GM18520 (cell line): Measurements from ENCODE around the gene APBA2.

Experiments
- ATAC-seq: cut with Tn5 transposase; IDR thresholded peaks from one replicate; pipeline ENCODE4 v1.9.1; 2021; ENCODE audit not compliant: unreplicated experiment

APBA2 gene

DNA sequence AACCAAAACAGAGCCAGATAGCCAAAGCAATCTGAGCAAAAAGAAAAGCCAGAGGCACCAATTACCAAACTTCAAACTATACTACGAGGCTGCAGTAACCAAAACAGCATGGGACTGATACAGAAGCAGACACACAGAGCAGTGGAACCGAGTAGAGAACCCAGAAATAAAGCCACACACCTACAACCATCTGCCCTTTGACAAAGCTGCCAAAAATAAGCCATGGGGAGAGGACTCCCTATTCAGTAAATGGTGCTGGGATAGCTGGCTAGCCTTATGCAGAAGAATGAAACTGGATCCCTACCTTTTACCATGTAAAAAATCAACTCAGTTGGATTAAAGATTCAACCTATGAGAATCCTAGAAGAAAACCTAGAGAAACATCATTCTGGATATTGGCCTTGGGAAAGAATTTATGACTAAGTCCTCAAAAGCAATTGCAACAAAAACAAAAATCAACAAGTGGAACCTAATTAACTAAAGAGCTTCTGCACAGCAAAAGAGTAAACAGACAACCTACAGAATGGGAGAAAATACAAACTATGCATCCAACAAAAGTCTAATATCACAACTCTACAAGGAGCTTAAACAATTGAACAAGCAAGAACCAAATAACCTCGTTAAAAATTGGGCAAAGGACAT is 95.1 kb downstream of the APBA2 start:
- ATAC-seq, result no peak

- no peak for ATAC-seq
Observed at GRCh38 chr15:28981351-28981720, 95.6 kb downstream of the APBA2 start.

DNA sequence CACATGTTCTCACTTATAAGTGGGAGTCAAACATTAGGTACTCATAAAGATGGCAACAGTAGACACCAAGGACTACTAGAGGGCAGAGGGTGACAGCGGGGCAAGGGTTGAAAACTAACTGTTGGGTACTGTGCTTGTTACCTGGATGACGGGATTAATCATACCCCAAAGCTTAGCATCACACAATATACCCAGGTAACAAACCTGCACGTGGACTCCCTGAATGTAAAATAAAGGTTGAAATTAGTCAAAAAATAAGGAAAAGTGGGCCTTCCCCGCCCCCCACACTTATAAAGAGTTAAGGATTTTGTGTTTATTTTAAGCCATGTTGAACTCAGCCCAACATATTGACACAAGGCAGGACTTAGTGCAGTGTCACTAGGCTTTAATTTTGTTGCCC is 96.1 kb downstream of the APBA2 start:
- no peak for ATAC-seq

GRCh38 chr15:28982886-28983285 is 97.1 kb downstream of the APBA2 start:
- no peak for ATAC-seq

DNA sequence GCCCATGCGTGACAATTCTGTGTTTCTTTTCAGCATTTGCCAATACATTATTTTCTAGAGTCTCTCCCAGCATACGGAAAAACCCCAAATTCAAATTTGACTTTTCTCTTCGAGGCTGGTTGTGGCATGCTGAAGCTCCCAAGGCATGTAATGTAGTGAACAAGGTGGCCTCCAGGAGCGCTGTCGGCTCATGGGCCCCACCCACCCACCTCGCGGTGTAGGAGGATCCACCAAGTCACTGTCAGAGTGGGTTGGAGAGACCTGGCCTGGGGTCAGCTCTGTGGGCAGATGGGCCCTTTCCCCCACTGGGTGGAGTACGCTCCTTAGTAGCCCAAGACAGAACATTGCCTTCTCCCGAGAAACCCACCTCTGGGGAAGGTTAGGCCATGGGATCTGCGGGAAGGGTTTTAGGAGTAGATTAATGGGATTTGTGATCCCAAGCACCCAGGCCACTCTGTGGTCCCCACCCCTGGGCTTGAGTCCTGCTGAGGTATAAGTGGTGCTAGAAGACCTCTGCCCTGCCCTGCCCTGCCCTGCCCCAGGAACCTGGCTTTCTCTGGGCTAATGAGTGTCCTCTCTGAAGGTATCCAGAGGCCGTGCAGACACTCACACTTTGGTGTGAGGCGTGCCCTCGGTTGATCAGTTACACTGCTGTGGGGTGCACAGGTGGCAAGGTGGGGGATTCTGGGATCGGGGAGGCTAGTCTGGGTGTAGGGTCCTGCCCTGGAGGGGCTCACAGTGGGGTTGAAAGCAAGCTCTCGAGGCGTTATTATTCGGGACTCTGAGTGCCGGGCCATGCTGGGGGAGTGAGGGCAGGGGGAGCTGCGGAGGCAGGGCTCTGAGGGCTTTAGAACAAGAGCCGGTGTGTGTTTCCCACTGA is 97.9 kb downstream of the APBA2 start:
- ATAC-seq, result no peak

DNA sequence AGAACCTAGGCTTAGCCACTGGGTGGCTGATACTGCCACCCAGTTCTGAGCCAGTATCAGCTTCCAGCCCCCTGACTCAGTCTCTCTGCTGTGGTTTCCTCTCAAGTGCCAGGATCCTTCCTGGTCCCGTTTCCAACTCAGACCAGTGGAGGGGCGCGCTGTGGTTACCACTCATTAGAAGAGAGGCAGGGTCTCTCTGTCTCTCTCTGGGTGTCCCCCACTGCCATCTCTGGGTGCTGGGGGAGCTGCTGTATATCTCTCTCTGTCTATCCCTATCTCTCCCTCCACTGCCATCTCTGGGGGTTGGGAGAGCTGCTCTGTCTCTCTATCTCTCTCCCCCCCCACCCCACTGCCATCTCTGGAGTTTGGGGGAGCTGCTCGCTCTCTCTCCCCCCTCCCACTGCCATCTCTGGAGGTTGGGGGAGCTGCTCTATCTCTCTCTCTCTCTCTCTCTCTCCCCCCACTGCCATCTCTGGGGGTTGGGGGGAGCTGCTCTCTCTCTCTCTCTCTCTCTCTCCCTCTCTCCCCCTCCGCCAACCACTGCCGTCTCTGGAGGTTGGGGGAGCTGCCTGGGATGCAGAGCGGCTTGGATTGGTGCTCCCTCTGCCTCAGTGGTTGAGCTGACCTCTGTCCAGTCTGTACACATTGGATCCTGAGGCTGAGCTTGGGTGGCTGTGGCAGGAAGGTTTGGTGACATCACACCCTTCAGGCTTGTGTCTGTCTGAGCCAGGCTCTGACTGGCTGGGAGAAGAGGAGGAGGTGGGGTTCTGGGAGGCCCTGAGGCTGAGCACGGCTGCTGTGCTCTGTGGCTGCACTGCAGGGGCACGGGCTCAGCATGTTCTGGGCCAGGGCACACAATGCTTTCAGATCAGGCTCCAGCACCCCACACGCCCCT is 98.9 kb downstream of the APBA2 start:
- ATAC-seq, result no peak

- no peak for ATAC-seq
Observed at GRCh38 chr15:28985316-28985645, 99.5 kb downstream of the APBA2 start.

GRCh38 chr15:28985691-28986090 is 99.9 kb downstream of the APBA2 start:
- ATAC-seq, result no peak

- ATAC-seq, result no peak
Observed at GRCh38 chr15:28986108-28986507, 100.3 kb downstream of the APBA2 start.

DNA sequence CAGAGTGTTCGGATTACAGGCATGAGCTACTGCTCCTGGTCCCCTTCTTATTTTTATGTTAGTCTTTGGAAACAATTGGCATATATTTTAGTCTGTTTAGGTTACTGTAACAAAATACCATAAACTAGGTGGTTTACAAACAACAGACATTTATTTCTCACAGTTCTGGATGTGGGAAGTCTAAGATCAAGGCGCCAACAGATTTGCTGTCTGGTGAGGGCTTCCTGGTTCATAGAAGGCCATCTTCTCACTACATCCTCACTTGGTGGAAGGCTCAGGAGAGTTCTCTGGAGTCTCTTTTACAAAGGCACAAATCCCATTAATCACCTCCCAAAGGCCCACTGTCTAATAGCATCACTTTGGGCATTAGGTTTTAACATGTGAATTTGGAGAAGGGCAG is 101.0 kb downstream of the APBA2 start:
- ATAC-seq, result no peak

DNA sequence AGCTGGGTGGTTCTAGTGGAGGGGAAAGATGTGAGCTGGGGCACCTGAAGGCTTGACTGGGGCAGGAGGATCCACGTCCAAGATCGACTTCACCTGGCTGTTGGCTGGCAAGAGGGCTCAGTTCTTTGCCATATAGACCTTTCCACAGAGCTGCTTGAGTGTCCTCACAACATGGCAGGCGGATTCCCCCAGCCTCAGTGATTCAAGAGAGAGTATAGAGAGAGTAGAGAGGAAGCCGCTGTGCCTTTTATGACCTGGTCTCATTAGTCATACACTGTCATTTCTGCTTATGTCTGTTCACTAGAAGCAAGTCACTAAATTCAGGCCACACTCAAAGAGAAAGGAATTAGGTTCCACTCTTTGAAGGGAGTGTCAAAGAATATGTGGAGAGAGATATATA is 101.6 kb downstream of the APBA2 start:
- no peak for ATAC-seq

DNA sequence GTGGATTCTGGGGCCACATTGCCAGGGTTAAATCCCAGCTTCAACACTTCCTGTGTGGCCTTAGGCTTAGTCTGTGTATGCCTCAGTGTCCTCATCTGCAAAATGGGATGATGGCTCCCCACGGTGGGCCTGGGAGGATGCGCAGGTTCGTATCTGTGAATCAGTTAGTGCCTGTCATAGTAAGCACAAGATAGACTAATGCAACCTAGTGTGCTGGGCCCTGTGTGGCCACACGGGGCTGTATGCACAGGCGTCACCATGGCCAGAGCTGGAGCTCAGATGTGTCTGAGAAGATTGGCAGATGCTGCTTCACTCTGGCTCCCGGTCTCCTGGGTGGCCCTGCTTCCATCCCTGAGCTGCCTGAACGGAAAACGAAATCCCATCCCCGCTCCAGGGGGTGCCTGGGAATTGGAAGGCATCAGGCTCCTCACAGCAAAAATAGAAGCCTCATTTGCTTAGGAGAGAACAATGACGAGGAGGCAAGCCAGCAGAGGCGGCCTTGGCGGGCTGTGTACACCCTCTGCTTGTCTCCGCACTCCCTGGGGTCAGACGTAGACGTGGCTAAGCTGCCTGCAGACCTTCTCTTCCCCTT is 103.6 kb downstream of the APBA2 start:
- ATAC-seq, result no peak

DNA sequence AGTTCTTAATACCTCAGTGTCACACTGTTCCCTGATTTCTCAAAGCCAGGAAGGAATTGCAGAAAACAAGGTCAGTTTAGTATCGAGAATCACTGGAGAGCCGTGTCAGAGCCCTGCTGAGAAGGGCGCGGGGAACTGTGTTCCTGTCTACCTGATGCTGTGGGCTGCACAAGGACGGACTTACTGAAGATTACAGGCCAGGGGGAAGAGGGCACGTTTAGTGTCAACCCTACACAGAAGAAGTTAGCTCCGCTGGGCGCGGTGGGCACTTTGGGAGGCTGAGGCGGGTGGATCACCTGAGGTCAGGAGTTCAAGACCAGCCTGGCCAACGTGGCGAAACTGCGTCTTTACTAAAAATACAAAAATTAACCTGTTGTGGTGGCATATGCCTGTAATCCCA is 104.1 kb downstream of the APBA2 start:
- ATAC-seq, result no peak

DNA sequence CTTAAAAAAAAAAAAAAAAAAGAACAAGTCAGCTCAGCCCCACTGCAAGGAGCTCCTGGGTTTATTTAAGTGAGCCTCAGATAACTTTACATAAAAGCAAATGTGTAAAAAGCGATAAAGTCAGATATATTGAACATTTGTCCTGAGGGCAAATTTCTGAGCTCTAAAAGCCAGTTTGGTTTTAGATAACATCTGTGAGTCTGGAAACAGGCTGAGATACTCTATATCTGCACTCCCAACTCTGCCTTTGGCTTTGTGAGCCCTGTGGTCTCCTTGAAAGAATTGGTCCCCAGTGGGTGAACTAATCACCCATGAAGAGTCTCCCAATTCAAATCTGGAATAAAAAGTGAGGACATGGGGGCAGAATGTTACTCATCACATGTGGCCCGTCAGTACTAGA is 104.6 kb downstream of the APBA2 start:
- no peak for ATAC-seq

DNA sequence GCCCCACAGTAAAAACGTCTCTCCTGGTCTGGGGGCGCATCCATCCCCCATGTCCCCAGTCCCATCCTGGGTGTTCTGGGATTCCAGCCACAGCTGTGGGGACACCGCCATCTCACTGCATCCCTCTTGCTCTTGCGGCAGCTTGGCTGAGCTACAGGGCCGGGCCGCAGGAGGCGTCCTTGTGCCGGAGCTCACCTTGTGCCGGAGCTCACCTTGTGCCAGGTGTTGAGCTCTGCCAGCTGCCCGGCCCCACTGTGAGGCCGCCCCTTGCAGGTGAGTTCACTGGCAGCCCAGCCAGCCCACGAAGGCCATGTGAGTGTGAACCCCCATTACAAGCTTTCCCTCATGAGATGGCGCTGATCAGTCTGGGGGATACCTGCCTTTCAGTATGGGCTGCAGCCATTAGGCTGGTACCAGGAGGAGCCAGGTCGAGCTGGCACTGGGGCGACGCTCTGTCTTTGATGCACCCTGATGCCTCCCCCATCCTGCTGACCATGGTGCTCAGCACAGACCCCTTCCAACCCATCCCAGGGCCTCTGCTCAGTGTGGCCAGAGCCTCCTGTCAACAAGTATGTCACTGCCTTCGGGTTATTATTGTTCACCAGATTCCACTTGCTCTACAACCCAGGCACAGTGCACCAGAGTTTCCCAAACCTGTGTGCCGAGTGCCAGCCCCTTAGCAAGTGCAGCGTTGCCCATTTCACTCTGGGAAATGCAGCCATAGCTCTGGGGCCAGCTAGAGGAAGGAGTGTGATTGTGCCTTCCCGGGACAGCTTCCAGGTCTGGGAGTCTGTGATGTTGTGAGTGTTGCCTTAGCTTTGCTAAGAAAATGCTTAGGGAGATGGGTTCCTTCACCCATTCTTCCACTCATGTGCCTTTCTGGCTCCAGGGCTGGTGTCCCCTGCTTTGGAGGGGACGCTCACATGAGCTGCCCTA is 105.7 kb downstream of the APBA2 start:
- ATAC-seq, result no peak

- no peak for ATAC-seq
Observed at GRCh38 chr15:28992336-28992864, 106.6 kb downstream of the APBA2 start.

GRCh38 chr15:28993051-28993719 is 107.4 kb downstream of the APBA2 start:
- ATAC-seq, result no peak

- no peak for ATAC-seq
Observed at GRCh38 chr15:28993720-28994053, 107.9 kb downstream of the APBA2 start.

- no peak for ATAC-seq
Observed at GRCh38 chr15:28994142-28994830, 108.5 kb downstream of the APBA2 start.
